Ascending aorta (tissue), 2 donors: ENCODE results near the gene COL20A1. TPM values are rescaled to one million over a fixed set of nuclear protein-coding genes. Genes with fewer than 3 reads are reported as not detected.

Experiments
- DNase-seq, 2 donors: peaks; one replicate each; pipeline ENCODE4 v3.0.0-alpha.2; 2019; ENCODE audit warnings: low spot score in 2 of 2
- H3K27ac ChIP-seq, 2 donors: fragments of 200-600 bp; sonication (generic); one replicate each; pipeline ENCODE4 v1.5.1; 2016 to 2017; ENCODE audit warnings: mild to moderate bottlenecking in 1 of 2
- H3K27me3 ChIP-seq: fragments of 200-600 bp; sonication (generic); one replicate; pipeline ENCODE4 v1.5.1; 2017
- H3K36me3 ChIP-seq, 2 donors: fragments of 200-600 bp; sonication (generic); one replicate each; pipeline ENCODE4 v1.5.1; 2016
- H3K4me1 ChIP-seq, 2 donors: fragments of 200-600 bp; sonication (generic); one replicate each; pipeline ENCODE4 v1.5.1; 2016 to 2017; ENCODE audit warnings: mild to moderate bottlenecking in 1 of 2
- H3K4me3 ChIP-seq, 2 donors: fragments of 200-600 bp; sonication (generic); one replicate each; pipeline ENCODE4 v1.5.1; 2016 to 2017; ENCODE audit warnings: mild to moderate bottlenecking in 1 of 2
- H3K9me3 ChIP-seq, 2 donors: fragments of 200-600 bp; sonication (generic); one replicate each; pipeline ENCODE4 v1.5.1; 2016
- CTCF ChIP-seq, 3 experiments: fragments of 200-600 bp in 2 of 3; fragments of 450-650 bp in 1 of 3; sonication (generic) in 2 of 3; IDR thresholded peaks; one replicate each; pipeline ENCODE4 v1.5.1; 2016 to 2019; ENCODE audit warnings: antibody characterized with exemption in 3 of 3, mild to moderate bottlenecking in 1 of 3, moderate library complexity in 1 of 3
- intact Hi-C: fragments of 100-400 bp; cut with DNase I; formaldehyde crosslinking; loops from one replicate; pipeline ENCODE4 v1.15.1; 2023
- total RNA-seq: library from RNA; depleted of rRNA; stranded (reverse); fragments of >200 nt; gene quantifications from one replicate; pipeline ENCODE4 v1.1.0, GENCODE V29; 2016

The COL20A1 gene
- total RNA-seq, 1 donor from 2014 or later, result not detected

- Histone ChIP-seq H3K27me3 (no peaks in the 10 kb centered on the region), H3K4me3 (no peak overlapping the region), H3K27ac (no peak overlapping the region), H3K9me3 (no peaks in the 10 kb centered on the region), H3K36me3 (no peaks in the 10 kb centered on the region), H3K4me1 (no peaks in the 10 kb centered on the region)
- no peak for DNase-seq
- TF ChIP-seq CTCF (IDR thresholded peaks at IDR 0.05), result no peak
- intact Hi-C loops, result no loop called here
These were observed 30.1 kb upstream of the COL20A1 start for GRCh38 chr20:63262836-63263235.

- intact Hi-C loops, result no loop called here
- Histone ChIP-seq H3K36me3 (no peaks in the 10 kb centered on the region), H3K4me3 (no peak overlapping the region), H3K9me3 (no peaks in the 10 kb centered on the region), H3K27me3 (no peaks in the 10 kb centered on the region), H3K27ac (no peak overlapping the region), H3K4me1 (no peaks in the 10 kb centered on the region)
- no peak for DNase-seq
- TF ChIP-seq CTCF (IDR thresholded peaks at IDR 0.05), result no peak
These were observed 29.0 kb upstream of the COL20A1 start for GRCh38 chr20:63264000-63264399.

- H3K4me1 ChIP-seq, result no peaks in the 10 kb centered on the region
- TF ChIP-seq CTCF (IDR thresholded peaks at IDR 0.05), result no peak
- intact Hi-C loops, result no loop called here
- no peaks in the 10 kb centered on the region for H3K9me3 ChIP-seq
- DNase-seq, result no peak
- no peak overlapping the region for H3K4me3 ChIP-seq
- no peak overlapping the region for H3K27ac ChIP-seq
- no peaks in the 10 kb centered on the region for H3K36me3 ChIP-seq
- no peaks in the 10 kb centered on the region for H3K27me3 ChIP-seq
These were observed 28.5 kb upstream of the COL20A1 start for GRCh38 chr20:63264519-63264918.

GRCh38 chr20:63265891-63266515 lies 27.0 kb upstream of the COL20A1 start:
- Histone ChIP-seq H3K9me3 (no peaks in the 10 kb centered on the region), H3K36me3 (no peaks in the 10 kb centered on the region), H3K27ac (no peak overlapping the region), H3K27me3 (no peaks in the 10 kb centered on the region), H3K4me1 (no peaks in the 10 kb centered on the region), H3K4me3 (no peak overlapping the region)
- no peak for DNase-seq
- intact Hi-C loops, result no loop called here
- no peak for TF ChIP-seq CTCF (IDR thresholded peaks at IDR 0.05)

GRCh38 chr20:63267691-63268090 lies 25.3 kb upstream of the COL20A1 start:
- H3K4me1 ChIP-seq, result peaks cover 2 to 3% of the 10 kb centered on the region in 2 donors
- H3K4me3 ChIP-seq, result no peak overlapping the region
- no peaks in the 10 kb centered on the region for H3K27me3 ChIP-seq
- no peaks in the 10 kb centered on the region for H3K36me3 ChIP-seq
- DNase-seq, result no peak
- no peak for TF ChIP-seq CTCF (IDR thresholded peaks at IDR 0.05)
- no peak overlapping the region for H3K27ac ChIP-seq
- intact Hi-C loops, result no loop called here
- H3K9me3 ChIP-seq, result no peaks in the 10 kb centered on the region

GRCh38 chr20:63268256-63268655 lies 24.7 kb upstream of the COL20A1 start:
- no peak for TF ChIP-seq CTCF (IDR thresholded peaks at IDR 0.05)
- H3K4me1 ChIP-seq, result peaks cover 2 to 3% of the 10 kb centered on the region in 2 donors
- no peak overlapping the region for H3K4me3 ChIP-seq
- intact Hi-C loops, result no loop called here
- H3K36me3 ChIP-seq, result no peaks in the 10 kb centered on the region
- no peak overlapping the region for H3K27ac ChIP-seq
- H3K9me3 ChIP-seq, result no peaks in the 10 kb centered on the region
- no peaks in the 10 kb centered on the region for H3K27me3 ChIP-seq
- DNase-seq, result no peak
